Vagina (tissue), 2 donors: ENCODE measurements around the gene PHLPP2. TPM values are rescaled to one million over a fixed set of nuclear protein-coding genes. Genes with fewer than 3 reads are reported as not detected.

Experiments
- DNase-seq, 2 donors: peaks; one replicate each; pipeline ENCODE4 v3.0.0-alpha.2; 2017; ENCODE audit errors: extremely low spot score in 2 of 2
- H3K27ac ChIP-seq: fragments of 200-600 bp; sonication (generic); one replicate; pipeline ENCODE4 v1.5.1; 2019
- H3K27me3 ChIP-seq: fragments of 200-600 bp; sonication (generic); one replicate; pipeline ENCODE4 v1.5.1; 2019
- H3K36me3 ChIP-seq, 2 donors: fragments of 200-600 bp; sonication (generic); one replicate each; pipeline ENCODE4 v1.5.1; 2017 to 2019
- H3K4me1 ChIP-seq: fragments of 200-600 bp; sonication (generic); one replicate; pipeline ENCODE4 v1.5.1; 2019
- H3K4me3 ChIP-seq, 2 donors: fragments of 200-600 bp; sonication (generic); 1 replicate in 1 of 2; 2 replicates in 1 of 2; pipeline ENCODE4 v1.5.1; 2016 to 2019
- H3K9me3 ChIP-seq: fragments of 200-600 bp; sonication (generic); one replicate; pipeline ENCODE4 v1.5.1; 2019
- CTCF ChIP-seq, 3 experiments: fragments of 450-650 bp in 2 of 3; fragments of 200-600 bp in 1 of 3; sonication (generic) in 1 of 3; IDR thresholded peaks; one replicate each; pipeline ENCODE4 v1.5.1; 2017 to 2019; ENCODE audit warnings: antibody characterized with exemption in 3 of 3, mild to moderate bottlenecking in 2 of 3, moderate library complexity in 2 of 3
- POLR2A ChIP-seq, 2 donors: fragments of 450-650 bp; IDR thresholded peaks; one replicate each; pipeline ENCODE4 v1.6.1; 2017; ENCODE audit warnings: antibody characterized with exemption in 2 of 2, mild to moderate bottlenecking in 2 of 2, moderate library complexity in 2 of 2
- POLR2AphosphoS5 ChIP-seq, 2 donors: sonication (generic); formaldehyde crosslinking; IDR thresholded peaks; one replicate each; pipeline ENCODE4 v1.9.0; 2017; ENCODE audit warnings: antibody characterized with exemption in 2 of 2, mild to moderate bottlenecking in 2 of 2, low read depth in 1 of 2; ENCODE audit not compliant: insufficient read depth in 1 of 2
- intact Hi-C: fragments of 100-400 bp; cut with DNase I; formaldehyde crosslinking; loops from one replicate; pipeline ENCODE4 v1.15.1; 2023
- total RNA-seq: library from RNA; depleted of rRNA; stranded (reverse); fragments of >200 nt; gene quantifications from one replicate; pipeline ENCODE4 v1.2.3, GENCODE V29; 2016

PHLPP2 gene
- total RNA-seq, 1 donor from 2014 or later = 6.4 TPM

DNA sequence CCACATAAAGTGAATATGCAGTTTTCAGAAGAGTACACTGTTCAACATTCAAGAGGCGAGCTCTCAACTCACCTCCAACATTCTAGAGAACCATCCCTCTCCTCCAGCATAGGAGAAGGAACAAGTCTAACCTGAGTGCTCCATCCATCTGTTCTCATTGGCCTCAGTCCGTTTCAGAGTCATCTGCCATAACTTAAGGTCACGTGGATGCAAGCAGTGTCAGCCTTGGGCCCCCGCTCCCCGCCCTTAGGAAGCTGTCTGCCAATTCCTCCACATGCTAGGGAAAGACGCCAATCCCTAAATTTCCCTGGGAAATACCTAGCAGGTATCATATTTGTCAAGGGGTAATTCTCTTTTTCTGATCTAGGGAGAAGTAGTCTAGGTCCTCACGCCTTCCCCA is 77.1 kb downstream of the PHLPP2 start:
- no peak for DNase-seq
- Histone ChIP-seq H3K9me3 (no peaks in the 10 kb centered on the region), H3K27ac (no peak overlapping the region), H3K4me3 (no peak overlapping the region), H3K4me1 (no peaks in the 10 kb centered on the region), H3K36me3 (peaks cover 0 to 12% of the 10 kb centered on the region in 2 donors), H3K27me3 (no peaks in the 10 kb centered on the region)
- intact Hi-C loops = no loop called here
- no peak for TF ChIP-seq POLR2A (IDR thresholded peaks at IDR 0.05)
- no peak for TF ChIP-seq POLR2AphosphoS5 (IDR thresholded peaks at IDR 0.05; ENCODE audit: insufficient read depth in 1 of 2, low read depth in 1 of 2)
- no peak for TF ChIP-seq CTCF (IDR thresholded peaks at IDR 0.05)

GRCh38 chr16:71645450-71645849 is 79.1 kb downstream of the PHLPP2 start:
- Histone ChIP-seq H3K4me3 (no peak overlapping the region), H3K27me3 (no peaks in the 10 kb centered on the region), H3K27ac (no peak overlapping the region), H3K4me1 (no peaks in the 10 kb centered on the region), H3K9me3 (no peaks in the 10 kb centered on the region), H3K36me3 (peaks cover 0 to 14% of the 10 kb centered on the region in 2 donors)
- TF ChIP-seq POLR2A (IDR thresholded peaks at IDR 0.05) (no peak), CTCF (IDR thresholded peaks at IDR 0.05) (no peak), POLR2AphosphoS5 (IDR thresholded peaks at IDR 0.05; ENCODE audit: insufficient read depth in 1 of 2, low read depth in 1 of 2) (no peak)
- no peak for DNase-seq
- intact Hi-C loops = no loop called here

DNA sequence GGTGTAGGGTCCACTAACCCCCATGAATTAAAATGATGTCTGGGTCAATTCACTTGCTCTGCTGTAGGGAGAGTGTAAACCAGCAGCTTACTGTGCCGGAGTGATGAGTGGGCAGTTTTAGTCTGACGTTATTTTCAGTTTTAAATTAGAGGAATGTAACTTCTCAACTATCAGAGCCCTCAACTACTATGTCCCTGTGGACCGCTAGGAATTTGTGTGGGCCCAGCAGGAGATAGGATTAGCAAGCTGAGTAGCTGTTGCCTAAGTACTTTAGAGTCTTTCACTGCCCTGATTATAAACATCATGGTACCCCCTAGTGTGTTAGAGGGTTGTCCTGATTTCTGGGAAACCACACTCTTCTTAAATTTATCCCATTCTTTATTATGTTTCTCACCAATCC is 87.1 kb downstream of the PHLPP2 start:
- no peak overlapping the region for H3K27ac ChIP-seq
- DNase-seq = no peak
- H3K4me3 ChIP-seq = no peak overlapping the region
- no peaks in the 10 kb centered on the region for H3K4me1 ChIP-seq
- no peaks in the 10 kb centered on the region for H3K27me3 ChIP-seq
- H3K9me3 ChIP-seq = no peaks in the 10 kb centered on the region
- peaks cover 0 to 4% of the 10 kb centered on the region in 2 donors for H3K36me3 ChIP-seq
- intact Hi-C loops = no loop called here
- TF ChIP-seq POLR2A (IDR thresholded peaks at IDR 0.05) = no peak
- no peak for TF ChIP-seq CTCF (IDR thresholded peaks at IDR 0.05)
- TF ChIP-seq POLR2AphosphoS5 (IDR thresholded peaks at IDR 0.05; ENCODE audit: insufficient read depth in 1 of 2, low read depth in 1 of 2) = no peak

DNA sequence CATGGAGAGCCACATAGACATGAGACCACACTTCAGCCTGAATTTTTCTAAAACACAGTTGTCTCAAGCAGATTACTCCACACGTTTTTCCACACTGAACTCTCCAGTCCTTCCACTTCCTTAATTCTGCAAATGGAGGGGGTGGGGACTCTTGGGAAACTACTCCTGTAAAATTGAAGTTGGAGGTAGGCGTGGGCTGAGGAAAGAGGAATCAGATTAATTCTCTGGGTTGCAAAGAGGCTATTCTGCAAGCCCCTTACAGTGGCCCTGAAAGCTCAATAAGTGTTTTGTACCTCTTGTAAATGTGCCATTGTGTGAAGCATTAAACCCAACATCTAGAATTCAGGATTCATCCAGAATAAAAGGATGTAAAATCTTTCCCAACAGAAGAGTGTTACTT is 88.9 kb downstream of the PHLPP2 start:
- Histone ChIP-seq H3K4me1 (no peaks in the 10 kb centered on the region), H3K9me3 (no peaks in the 10 kb centered on the region), H3K36me3 (peaks cover 0 to 4% of the 10 kb centered on the region in 2 donors), H3K27me3 (no peaks in the 10 kb centered on the region), H3K27ac (no peak overlapping the region), H3K4me3 (no peak overlapping the region)
- no peak for TF ChIP-seq POLR2A (IDR thresholded peaks at IDR 0.05)
- no peak for TF ChIP-seq CTCF (IDR thresholded peaks at IDR 0.05)
- no peak for TF ChIP-seq POLR2AphosphoS5 (IDR thresholded peaks at IDR 0.05; ENCODE audit: insufficient read depth in 1 of 2, low read depth in 1 of 2)
- no peak for DNase-seq
- intact Hi-C loops = no loop called here

- Histone ChIP-seq H3K4me1 (peaks cover 5% of the 10 kb centered on the region), H3K27ac (no peak overlapping the region), H3K27me3 (no peaks in the 10 kb centered on the region), H3K9me3 (no peaks in the 10 kb centered on the region), H3K4me3 (no peak overlapping the region), H3K36me3 (no peaks in the 10 kb centered on the region)
- intact Hi-C loops = no loop called here
- no peak for DNase-seq
- TF ChIP-seq POLR2AphosphoS5 (IDR thresholded peaks at IDR 0.05; ENCODE audit: insufficient read depth in 1 of 2, low read depth in 1 of 2) = no peak
Measured at GRCh38 chr16:71631776-71632175, 92.7 kb downstream of the PHLPP2 start.
